ENCODE results near the gene CAMK2G. TPM values are rescaled to one million over a fixed set of nuclear protein-coding genes. Genes with fewer than 3 reads are reported as not detected.

The CAMK2G gene
- total RNA-seq, 2 donors from 2014 or later = 41.9 to 47.8 TPM

- TF ChIP-seq POLR2A (IDR thresholded peaks at IDR 0.05) (no peak), CTCF (IDR thresholded peaks at IDR 0.05) (no peak), POLR2AphosphoS5 (IDR thresholded peaks at IDR 0.05) (no peak)
- intact Hi-C loops (cut with DNase I) = no loop called here
- DNase-seq (ENCODE audit: low spot score) = no peak
- Histone ChIP-seq H3K36me3 (peaks cover 17 to 30% of the 10 kb centered on the region in 2 donors), H3K9me3 (no peaks in the 10 kb centered on the region), H3K4me3 (no peak overlapping the region), H3K27ac (no peak overlapping the region), H3K4me1 (replicated peaks) (peaks cover 9% of the 10 kb centered on the region), H3K27me3 (replicated peaks; ENCODE audit: insufficient read depth) (no peaks in the 10 kb centered on the region)
- WGBS = 89% methylated on average over 5 of the region's 5 CpGs
Observed at GRCh38 chr10:73769396-73769795, 105.0 kb downstream of the CAMK2G start.

DNA sequence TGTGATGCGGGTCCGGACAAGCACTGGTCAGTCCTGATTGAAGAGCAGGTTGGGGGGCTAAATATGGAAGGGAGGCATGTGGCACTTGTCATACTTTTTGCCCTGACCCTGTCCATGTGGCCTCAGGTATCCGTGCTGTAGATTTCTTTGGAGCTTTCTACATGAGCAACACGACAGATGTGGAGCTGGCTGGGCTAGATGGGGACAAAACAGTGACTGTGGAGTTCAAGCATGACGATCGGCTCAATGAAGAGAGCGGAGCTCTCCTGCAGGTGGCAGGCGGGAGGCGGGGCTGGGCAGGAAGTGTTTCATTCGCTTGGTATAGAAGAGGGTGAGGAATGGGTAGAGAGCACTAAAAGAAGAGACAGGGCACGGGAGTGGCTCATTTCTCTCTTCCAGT lies 105.5 kb downstream of the CAMK2G start:
- Histone ChIP-seq H3K9me3 (no peaks in the 10 kb centered on the region), H3K4me3 (no peak overlapping the region), H3K36me3 (peaks cover 17 to 34% of the 10 kb centered on the region in 2 donors), H3K27me3 (replicated peaks; ENCODE audit: insufficient read depth) (no peaks in the 10 kb centered on the region), H3K27ac (no peak overlapping the region), H3K4me1 (replicated peaks) (peaks cover 5% of the 10 kb centered on the region)
- intact Hi-C loops (cut with DNase I) = no loop called here
- TF ChIP-seq CTCF (IDR thresholded peaks at IDR 0.05) (no peak), POLR2AphosphoS5 (IDR thresholded peaks at IDR 0.05) (no peak), POLR2A (IDR thresholded peaks at IDR 0.05) (no peak)
- DNase-seq (ENCODE audit: low spot score) = no peak
- WGBS = 66% methylated on average over 11 of the region's 11 CpGs

GRCh38 chr10:73765066-73765465 lies 109.3 kb downstream of the CAMK2G start:
- intact Hi-C loops (cut with DNase I) = no loop called here
- no peak overlapping the region for H3K4me3 ChIP-seq
- H3K9me3 ChIP-seq = no peaks in the 10 kb centered on the region
- H3K27me3 ChIP-seq (replicated peaks; ENCODE audit: insufficient read depth) = no peaks in the 10 kb centered on the region
- no peak overlapping the region for H3K27ac ChIP-seq
- DNase-seq (ENCODE audit: low spot score) = no peak
- TF ChIP-seq POLR2A (IDR thresholded peaks at IDR 0.05) = no peak
- TF ChIP-seq CTCF (IDR thresholded peaks at IDR 0.05) = no peak
- no peak for TF ChIP-seq POLR2AphosphoS5 (IDR thresholded peaks at IDR 0.05)
- 95% methylated on average over 6 of the region's 6 CpGs for WGBS
- peaks cover 31 to 33% of the 10 kb centered on the region in 2 donors for H3K36me3 ChIP-seq
- no peaks in the 10 kb centered on the region for H3K4me1 ChIP-seq (replicated peaks)

DNA sequence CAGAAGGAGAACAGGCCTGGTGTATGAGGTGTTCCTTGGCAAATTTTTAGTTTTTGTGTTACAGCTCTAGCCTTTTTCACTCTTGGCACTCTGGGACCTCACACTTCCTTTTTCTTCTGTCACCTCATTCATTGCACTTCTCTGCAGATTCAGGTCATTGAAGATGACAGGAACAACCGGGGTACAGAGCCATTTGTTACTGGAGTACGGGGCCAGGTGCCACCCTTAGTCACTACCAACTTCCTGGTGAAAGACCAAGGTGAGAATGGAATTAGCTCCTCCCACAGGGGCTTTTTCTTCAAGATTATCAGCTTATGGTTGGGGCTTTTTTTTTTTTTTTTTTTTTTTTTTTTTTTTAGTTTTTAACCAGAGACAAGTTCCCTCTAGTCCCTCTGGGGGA lies 111.0 kb downstream of the CAMK2G start:
- DNase-seq (ENCODE audit: low spot score) = no peak
- intact Hi-C loops (cut with DNase I) = no loop called here
- no peaks in the 10 kb centered on the region for H3K9me3 ChIP-seq
- no peaks in the 10 kb centered on the region for H3K4me1 ChIP-seq (replicated peaks)
- 89% methylated on average over 2 of the region's 2 CpGs for whole genome bisulfite sequencing
- no peak overlapping the region for H3K27ac ChIP-seq
- no peak overlapping the region for H3K4me3 ChIP-seq
- peaks cover 31 to 34% of the 10 kb centered on the region in 2 donors for H3K36me3 ChIP-seq
- no peaks in the 10 kb centered on the region for H3K27me3 ChIP-seq (replicated peaks; ENCODE audit: insufficient read depth)
- TF ChIP-seq CTCF (IDR thresholded peaks at IDR 0.05) = no peak

DNA sequence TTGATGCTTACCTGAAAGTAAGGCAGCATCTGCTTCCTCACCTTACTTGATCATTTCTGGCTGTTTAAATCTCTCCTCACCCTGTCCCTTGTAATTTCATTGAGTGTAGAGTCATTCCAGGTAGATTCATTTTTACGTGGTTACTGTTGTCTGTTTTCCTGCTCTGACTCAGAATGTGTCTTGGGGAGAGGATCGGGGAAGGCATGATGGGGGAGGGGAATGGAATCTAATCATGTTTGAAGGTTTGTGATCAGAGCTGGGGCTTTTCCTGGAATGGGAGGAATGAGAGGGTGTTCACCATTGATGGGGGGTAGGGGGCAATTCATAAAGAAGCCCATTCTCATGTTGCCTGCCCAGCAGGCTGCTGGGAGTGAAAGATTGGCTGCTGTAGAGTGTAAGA lies 111.4 kb downstream of the CAMK2G start:
- Histone ChIP-seq H3K4me1 (replicated peaks) (no peaks in the 10 kb centered on the region), H3K27me3 (replicated peaks; ENCODE audit: insufficient read depth) (no peaks in the 10 kb centered on the region), H3K4me3 (no peak overlapping the region), H3K9me3 (no peaks in the 10 kb centered on the region), H3K36me3 (peaks cover 31 to 32% of the 10 kb centered on the region in 2 donors), H3K27ac (no peak overlapping the region)
- WGBS = 58% methylated on average over 2 of the region's 2 CpGs
- no peak for DNase-seq (ENCODE audit: low spot score)
- intact Hi-C loops (cut with DNase I) = no loop called here
- TF ChIP-seq CTCF (IDR thresholded peaks at IDR 0.05) (no peak), POLR2AphosphoS5 (IDR thresholded peaks at IDR 0.05) (no peak), POLR2A (IDR thresholded peaks at IDR 0.05) (no peak)

Small RNA genes within 50 kb of the gene (small RNA-seq; reads per million reads assigned to genes)
- gene AC022400.9 (0 reads per million in 2 donors), gene ZSWIM8-AS1 (0 reads per million in 2 donors)

Other genes with a start within 250 kb of the CAMK2G start
- 1 to 10 TPM; 1.6 to 3.3 TPM for gene MYOZ1, start 233.1 kb downstream of the CAMK2G start, total RNA-seq
- under 1 TPM; 0.23 to 0.77 TPM for gene SYNPO2L, start 218.5 kb downstream of the CAMK2G start, total RNA-seq
- gene AGAP5, start 176.4 kb downstream of the CAMK2G start, total RNA-seq = 1 to 10 TPM; 8.3 to 9.7 TPM
- gene SEC24C, start 130.2 kb downstream of the CAMK2G start, total RNA-seq = 10 to 100 TPM; 80.7 to 87.6 TPM
- gene CHCHD1, start 92.5 kb downstream of the CAMK2G start, total RNA-seq = 10 to 100 TPM; 33.2 to 55.6 TPM
- 100 to 1,000 TPM in 1 of 2 donors, 10 to 100 TPM in 1; 80.6 to 246 TPM for gene ZSWIM8, start 88.9 kb downstream of the CAMK2G start, total RNA-seq
- gene NDST2, start 63.0 kb downstream of the CAMK2G start, total RNA-seq = 10 to 100 TPM; 39.7 to 57.4 TPM
- 10 to 100 TPM in 1 of 2 donors, 1 to 10 TPM in 1; 7.1 to 11.0 TPM for gene PLAU, start 36.6 kb upstream of the CAMK2G start, total RNA-seq
- gene VCL, start 123.6 kb upstream of the CAMK2G start, total RNA-seq = 100 to 1,000 TPM in 1 of 2 donors, 10 to 100 TPM in 1; 97.2 to 285 TPM